AG09319 (cell line): ENCODE results near the gene CACNA1I.

Experiments
- DNase-seq: peaks from one replicate; pipeline ENCODE4 v3.0.0-alpha.2; 2010; ENCODE audit warnings: low read depth; ENCODE audit errors: extremely low read depth
- CTCF ChIP-seq: IDR thresholded peaks from 2 replicates; pipeline ENCODE4 v1.5.1; 2011; ENCODE audit warnings: low read depth, mild to moderate bottlenecking, inconsistent platforms, low read length, moderate library complexity

CACNA1I gene

GRCh38 chr22:39703928-39704639 lies 133.5 kb downstream of the CACNA1I start:
- TF ChIP-seq CTCF: no peak
- DNase-seq: no peak

- TF ChIP-seq CTCF: no peak
- no peak for DNase-seq
These were observed 134.8 kb downstream of the CACNA1I start for GRCh38 chr22:39705386-39705785.

GRCh38 chr22:39706376-39707140 lies 136.0 kb downstream of the CACNA1I start:
- no peak for DNase-seq
- TF ChIP-seq CTCF: no peak

- TF ChIP-seq CTCF: no peak
- DNase-seq: no peak
These were observed 136.8 kb downstream of the CACNA1I start for GRCh38 chr22:39707351-39707750.

GRCh38 chr22:39707816-39708215 lies 137.3 kb downstream of the CACNA1I start:
- no peak for TF ChIP-seq CTCF
- no peak for DNase-seq

- no peak for TF ChIP-seq CTCF
- DNase-seq: no peak
These were observed 140.0 kb downstream of the CACNA1I start for GRCh38 chr22:39710380-39711150.

- no peak for DNase-seq
- no peak for TF ChIP-seq CTCF
These were observed 141.5 kb downstream of the CACNA1I start for GRCh38 chr22:39712081-39712480.
